ENCODE data around the gene CP. TPM values are rescaled to one million over a fixed set of nuclear protein-coding genes. Genes with fewer than 3 reads are reported as not detected.
A peak's percentile ranks its signal among the peaks of the same experiment; 100 is the strongest.

Gene CP
- total RNA-seq, 4 donors from 2014 or later: 0.85 to 10.6 (median 5.4) TPM

GRCh38 chr3:149215515-149215914 is 6.1 kb downstream of the CP start:
- H3K4me1 ChIP-seq: peaks cover 0 to 3% of the 10 kb centered on the region in 2 donors
- in situ Hi-C loops (cut with MboI; ENCODE audit: low sequenced_read_pairs in 4 of 4): no loop called here
- peak overlapping the region in 1 of 4 donors; percentile 37 for H3K27ac ChIP-seq
- TF ChIP-seq POLR2A (IDR thresholded peaks at IDR 0.05): no peak
- TF ChIP-seq CTCF (IDR thresholded peaks at IDR 0.05 in 4 of 5, conservative IDR thresholded peaks at IDR 0.05 in 1 of 5): no peak
- H3K27me3 ChIP-seq: no peaks in the 10 kb centered on the region
- no peaks in the 10 kb centered on the region for H3K36me3 ChIP-seq
- intact Hi-C loops (cut with DNase I; ENCODE audit: low total_unique reads): no loop called here
- H3K4me3 ChIP-seq: no peak overlapping the region
- ATAC-seq (peak in 1 of 2 donors; percentile 12), DNase-seq (no peak)
- no peaks in the 10 kb centered on the region for H3K9me3 ChIP-seq

- H3K36me3 ChIP-seq: no peaks in the 10 kb centered on the region
- ATAC-seq (no peak), DNase-seq (no peak)
- H3K27ac ChIP-seq: no peak overlapping the region
- in situ Hi-C loops (cut with MboI; ENCODE audit: low sequenced_read_pairs in 4 of 4): no loop called here
- intact Hi-C loops (cut with DNase I; ENCODE audit: low total_unique reads): no loop called here
- TF ChIP-seq POLR2A (IDR thresholded peaks at IDR 0.05): no peak
- TF ChIP-seq CTCF (IDR thresholded peaks at IDR 0.05 in 4 of 5, conservative IDR thresholded peaks at IDR 0.05 in 1 of 5): no peak
- H3K4me3 ChIP-seq: no peak overlapping the region
- no peaks in the 10 kb centered on the region for H3K27me3 ChIP-seq
- no peaks in the 10 kb centered on the region for H3K9me3 ChIP-seq
- peaks cover 0 to 3% of the 10 kb centered on the region in 2 donors for H3K4me1 ChIP-seq
Observed at GRCh38 chr3:149214702-149215101, 6.9 kb downstream of the CP start.

- ATAC-seq (no peak), DNase-seq (no peak)
- Histone ChIP-seq H3K27me3 (no peaks in the 10 kb centered on the region), H3K4me1 (peaks cover 0 to 3% of the 10 kb centered on the region in 2 donors), H3K27ac (no peak overlapping the region), H3K36me3 (no peaks in the 10 kb centered on the region), H3K4me3 (no peak overlapping the region), H3K9me3 (no peaks in the 10 kb centered on the region)
- TF ChIP-seq CTCF (IDR thresholded peaks at IDR 0.05 in 4 of 5, conservative IDR thresholded peaks at IDR 0.05 in 1 of 5) (no peak), POLR2A (IDR thresholded peaks at IDR 0.05) (no peak)
- intact Hi-C loops (cut with DNase I; ENCODE audit: low total_unique reads): no loop called here
- in situ Hi-C loops (cut with MboI; ENCODE audit: low sequenced_read_pairs in 4 of 4): no loop called here
Observed at GRCh38 chr3:149212386-149212785, 9.2 kb downstream of the CP start.

- no peaks in the 10 kb centered on the region for H3K4me1 ChIP-seq
- no peak for TF ChIP-seq POLR2A (IDR thresholded peaks at IDR 0.05)
- TF ChIP-seq CTCF (IDR thresholded peaks at IDR 0.05 in 4 of 5, conservative IDR thresholded peaks at IDR 0.05 in 1 of 5): no peak
- H3K27me3 ChIP-seq: no peaks in the 10 kb centered on the region
- intact Hi-C loops (cut with DNase I; ENCODE audit: low total_unique reads) (no loop called here), in situ Hi-C loops (cut with MboI; ENCODE audit: low sequenced_read_pairs in 4 of 4) (no loop called here)
- no peak for DNase-seq
- H3K4me3 ChIP-seq: no peak overlapping the region
- no peaks in the 10 kb centered on the region for H3K9me3 ChIP-seq
- H3K27ac ChIP-seq: no peak overlapping the region
- no peaks in the 10 kb centered on the region for H3K36me3 ChIP-seq
- ATAC-seq: no peak
Observed at GRCh38 chr3:149209431-149209830, 12.2 kb downstream of the CP start.

GRCh38 chr3:149207475-149207874 is 14.2 kb downstream of the CP start:
- ATAC-seq (no peak), DNase-seq (no peak)
- Histone ChIP-seq H3K4me1 (no peaks in the 10 kb centered on the region), H3K9me3 (no peaks in the 10 kb centered on the region), H3K4me3 (no peak overlapping the region), H3K27me3 (no peaks in the 10 kb centered on the region), H3K27ac (no peak overlapping the region), H3K36me3 (no peaks in the 10 kb centered on the region)
- TF ChIP-seq CTCF (IDR thresholded peaks at IDR 0.05 in 4 of 5, conservative IDR thresholded peaks at IDR 0.05 in 1 of 5): no peak
- no peak for TF ChIP-seq POLR2A (IDR thresholded peaks at IDR 0.05)
- intact Hi-C loops (cut with DNase I; ENCODE audit: low total_unique reads): no loop called here
- in situ Hi-C loops (cut with MboI; ENCODE audit: low sequenced_read_pairs in 4 of 4): no loop called here
